ENCODE results near the gene KXD1.

- TF ChIP-seq CTCF (IDR thresholded peaks at IDR 0.05) (no peak), EZH2 (IDR thresholded peaks at IDR 0.05; ENCODE audit: borderline replicate concordance, insufficient read depth, low read depth, low read length, poor library complexity, severe bottlenecking) (no peak)
Observed at GRCh38 chr19:18599485-18599884, 41.8 kb downstream of the KXD1 start.

Data from B cell (primary cell).